ES-I3 (cell line): ENCODE measurements around the gene MEP1B.
"Not testable (repeated sequence)": the region's sequence is repeated elsewhere in the genome, so short reads cannot be mapped to it uniquely, and the experiment has no call there.

ENCODE experiments used
- H3K36me3 ChIP-seq: 2 replicates; pipeline ENCODE4 v1.6.1; 2013; ENCODE audit warnings: mild to moderate bottlenecking, low read length, control low read depth, moderate library complexity; ENCODE audit not compliant: insufficient read depth
- H3K4me1 ChIP-seq: 2 replicates; pipeline ENCODE4 v1.6.1; 2013; ENCODE audit warnings: mild to moderate bottlenecking, control low read depth, low read length; ENCODE audit not compliant: insufficient read depth
- H3K9ac ChIP-seq: 2 replicates; pipeline ENCODE4 v1.6.1; 2013; ENCODE audit warnings: low read depth, mild to moderate bottlenecking, low read length, moderate library complexity
- H3K9me3 ChIP-seq: 2 replicates; pipeline ENCODE4 v1.6.1; 2013; ENCODE audit warnings: mild to moderate bottlenecking, low read length, moderate library complexity; ENCODE audit not compliant: control insufficient read depth, insufficient read depth

The MEP1B gene

GRCh38 chr18:32183503-32183902, 6.3 kb upstream of the MEP1B start:
- no peaks in the 10 kb centered on the region for H3K4me1 ChIP-seq
- H3K36me3 ChIP-seq: no peaks in the 10 kb centered on the region
- no peaks in the 10 kb centered on the region for H3K9me3 ChIP-seq
- no peak overlapping the region for H3K9ac ChIP-seq

- no peaks in the 10 kb centered on the region for H3K36me3 ChIP-seq
- no peaks in the 10 kb centered on the region for H3K4me1 ChIP-seq
- H3K9me3 ChIP-seq: no peaks in the 10 kb centered on the region
- no peak overlapping the region for H3K9ac ChIP-seq
Observed at GRCh38 chr18:32190209-32190608, 370 bp downstream of the MEP1B start.

GRCh38 chr18:32195881-32196815, 6.3 kb downstream of the MEP1B start:
- no peaks in the 10 kb centered on the region for H3K4me1 ChIP-seq
- H3K9me3 ChIP-seq: no peaks in the 10 kb centered on the region
- no peaks in the 10 kb centered on the region for H3K36me3 ChIP-seq
- no peak overlapping the region for H3K9ac ChIP-seq

- Histone ChIP-seq H3K4me1 (no peaks in the 10 kb centered on the region), H3K36me3 (no peaks in the 10 kb centered on the region), H3K9me3 (no peaks in the 10 kb centered on the region), H3K9ac (no peak overlapping the region)
Observed at GRCh38 chr18:32200766-32201165, 10.9 kb downstream of the MEP1B start.

- Histone ChIP-seq H3K9ac (no peak overlapping the region), H3K9me3 (no peaks in the 10 kb centered on the region), H3K36me3 (no peaks in the 10 kb centered on the region), H3K4me1 (no peaks in the 10 kb centered on the region)
Observed at GRCh38 chr18:32201948-32202672, 12.3 kb downstream of the MEP1B start.

- H3K4me1 ChIP-seq: no peaks in the 10 kb centered on the region
- no peaks in the 10 kb centered on the region for H3K9me3 ChIP-seq
- H3K36me3 ChIP-seq: no peaks in the 10 kb centered on the region
- H3K9ac ChIP-seq: no peak overlapping the region
Observed at GRCh38 chr18:32208023-32208422, 18.2 kb downstream of the MEP1B start.

- no peak overlapping the region for H3K9ac ChIP-seq
- H3K36me3 ChIP-seq: no peaks in the 10 kb centered on the region
- no peaks in the 10 kb centered on the region for H3K9me3 ChIP-seq
- H3K4me1 ChIP-seq: no peaks in the 10 kb centered on the region
Observed at GRCh38 chr18:32208577-32208976, 18.7 kb downstream of the MEP1B start.

GRCh38 chr18:32209685-32210445, 20.0 kb downstream of the MEP1B start:
- H3K9me3 ChIP-seq: no peaks in the 10 kb centered on the region
- H3K9ac ChIP-seq: no peak overlapping the region
- no peaks in the 10 kb centered on the region for H3K36me3 ChIP-seq
- H3K4me1 ChIP-seq: no peaks in the 10 kb centered on the region

GRCh38 chr18:32213693-32214092, 23.9 kb downstream of the MEP1B start:
- Histone ChIP-seq H3K9me3 (no peaks in the 10 kb centered on the region), H3K36me3 (no peaks in the 10 kb centered on the region), H3K9ac (no peak overlapping the region), H3K4me1 (no peaks in the 10 kb centered on the region)

- Histone ChIP-seq H3K36me3 (no peaks in the 10 kb centered on the region), H3K9me3 (no peaks in the 10 kb centered on the region), H3K4me1 (no peaks in the 10 kb centered on the region), H3K9ac (no peak overlapping the region)
Observed at GRCh38 chr18:32216390-32216789, 26.6 kb downstream of the MEP1B start.

GRCh38 chr18:32219431-32220018, 29.7 kb downstream of the MEP1B start:
- H3K36me3 ChIP-seq: no peaks in the 10 kb centered on the region

GRCh38 chr18:32233348-32233747, 43.5 kb downstream of the MEP1B start:
- not testable (repeated sequence) for H3K9me3 ChIP-seq, H3K4me1 ChIP-seq, H3K9ac ChIP-seq, H3K36me3 ChIP-seq

More at GRCh38 chr18:32219431-32220018, 29.7 kb downstream of the MEP1B start:
- Histone ChIP-seq H3K9me3 (no peaks in the 10 kb centered on the region), H3K4me1 (no peaks in the 10 kb centered on the region), H3K9ac (no peak overlapping the region)

GRCh38 chr18:32237049-32237448, 47.2 kb downstream of the MEP1B start:
- no peaks in the 10 kb centered on the region for H3K36me3 ChIP-seq
- peaks cover 9% of the 10 kb centered on the region; the same call in 1 of the 2 replicates for H3K4me1 ChIP-seq
- no peaks in the 10 kb centered on the region for H3K9me3 ChIP-seq
- no peak overlapping the region for H3K9ac ChIP-seq

- peaks cover 12% of the 10 kb centered on the region; the same call in 1 of the 2 replicates for H3K4me1 ChIP-seq
- H3K9ac ChIP-seq: no peak overlapping the region
- H3K9me3 ChIP-seq: no peaks in the 10 kb centered on the region
- H3K36me3 ChIP-seq: no peaks in the 10 kb centered on the region
Observed at GRCh38 chr18:32238635-32239268, 48.9 kb downstream of the MEP1B start.
